GM23338 (cell line): ENCODE results near the gene DMAC2L. TPM values are rescaled to one million over a fixed set of nuclear protein-coding genes. Genes with fewer than 3 reads are reported as not detected.

Source experiments
- ATAC-seq: fragments of 200-7000 bp; cut with Tn5 transposase; 3 replicates; pipeline ENCODE4 v1.9.1; 2020
- DNase-seq: peaks from one replicate; pipeline ENCODE4 v3.0.0-alpha.2; 2015; ENCODE audit warnings: low spot score
- H2AFZ ChIP-seq: fragments of 200-600 bp; sonication (generic); 2 replicates; pipeline ENCODE4 v1.8.0; 2016; ENCODE audit warnings: antibody characterized with exemption, mild to moderate bottlenecking, moderate library complexity
- H3F3A ChIP-seq: fragments of 200-600 bp; sonication (generic); replicated peaks from 2 replicates; pipeline ENCODE4 v1.8.0; 2017; ENCODE audit warnings: antibody characterized with exemption, mixed run types, low read depth
- H3K27ac ChIP-seq: fragments of 200-600 bp; sonication (generic); 2 replicates; pipeline ENCODE4 v1.6.1; 2016; ENCODE audit warnings: low read depth
- H3K27me3 ChIP-seq: fragments of 200-600 bp; sonication (generic); 2 replicates; pipeline ENCODE4 v1.8.0; 2016; ENCODE audit warnings: mild to moderate bottlenecking, mixed run types, moderate library complexity; ENCODE audit not compliant: insufficient read depth
- H3K36me3 ChIP-seq: fragments of 200-600 bp; sonication (generic); 2 replicates; pipeline ENCODE4 v1.8.0; 2016; ENCODE audit warnings: mild to moderate bottlenecking; ENCODE audit not compliant: insufficient read depth
- H3K4me1 ChIP-seq: fragments of 200-600 bp; sonication (generic); 2 replicates; pipeline ENCODE4 v1.8.0; 2016; ENCODE audit warnings: mild to moderate bottlenecking, moderate library complexity; ENCODE audit not compliant: insufficient read depth
- H3K4me2 ChIP-seq: fragments of 200-600 bp; sonication (generic); 2 replicates; pipeline ENCODE4 v1.7.1; 2017; ENCODE audit warnings: mixed run types
- H3K4me3 ChIP-seq: fragments of 200-600 bp; sonication (generic); 2 replicates; pipeline ENCODE4 v1.6.1; 2016; ENCODE audit warnings: mixed run types
- H3K79me2 ChIP-seq: fragments of 200-600 bp; sonication (generic); replicated peaks from 2 replicates; pipeline ENCODE4 v1.8.0; 2017; ENCODE audit warnings: mild to moderate bottlenecking; ENCODE audit not compliant: insufficient read depth
- H3K9me2 ChIP-seq: fragments of 200-600 bp; sonication (generic); 2 replicates; pipeline ENCODE4 v1.8.0; 2017; ENCODE audit not compliant: insufficient read depth
- H4K20me1 ChIP-seq: fragments of 200-600 bp; sonication (generic); replicated peaks from 2 replicates; pipeline ENCODE4 v1.8.0; 2017; ENCODE audit warnings: mild to moderate bottlenecking; ENCODE audit not compliant: insufficient read depth
- H3K27ac Mint-ChIP-seq: 2 replicates; pipeline ENCODE4 v1.8.0; 2020; ENCODE audit warnings: inconsistent platforms, mild to moderate bottlenecking, moderate library complexity, mixed read lengths
- H3K27me3 Mint-ChIP-seq: 3 replicates; pipeline ENCODE4 v1.8.0; 2022; ENCODE audit warnings: low read depth, mild to moderate bottlenecking, moderate library complexity, mixed read lengths, inconsistent platforms; ENCODE audit not compliant: insufficient read depth, poor library complexity
- H3K36me3 Mint-ChIP-seq: 3 replicates; pipeline ENCODE4 v1.8.0; 2021; ENCODE audit warnings: low read depth, mild to moderate bottlenecking, inconsistent platforms, moderate library complexity, mixed read lengths
- H3K4me1 Mint-ChIP-seq: 3 replicates; pipeline ENCODE4 v1.8.0; 2020; ENCODE audit warnings: mild to moderate bottlenecking, inconsistent platforms, mixed read lengths
- H3K4me3 Mint-ChIP-seq: 3 replicates; pipeline ENCODE4 v1.8.0; 2021; ENCODE audit warnings: moderate library complexity, mild to moderate bottlenecking, inconsistent platforms, mixed read lengths
- H3K9me3 Mint-ChIP-seq: 3 replicates; pipeline ENCODE4 v1.8.0; 2020; ENCODE audit warnings: moderate library complexity, mild to moderate bottlenecking, inconsistent platforms, mixed read lengths
- CREB1 ChIP-seq: fragments of 250-450 bp; sonication (Bioruptor Pico); IDR thresholded peaks from 2 replicates; pipeline ENCODE4 v1.5.0; 2020; ENCODE audit warnings: low read depth, mild to moderate bottlenecking, moderate library complexity
- EZH2 ChIP-seq: fragments of 200-600 bp; sonication (generic); IDR thresholded peaks from one replicate; pipeline ENCODE4 v1.8.0; 2017; ENCODE audit warnings: antibody characterized with exemption, mild to moderate bottlenecking, low read depth; ENCODE audit not compliant: unreplicated experiment
- EZH2phosphoT487 ChIP-seq: fragments of 200-600 bp; sonication (generic); IDR thresholded peaks from one replicate; pipeline ENCODE4 v1.8.1; 2018; ENCODE audit warnings: antibody characterized with exemption; ENCODE audit not compliant: unreplicated experiment
- JUNB ChIP-seq: IDR thresholded peaks from one replicate; pipeline ENCODE4 v1.6.1; 2016; ENCODE audit warnings: antibody characterized with exemption; ENCODE audit not compliant: unreplicated experiment
- NANOG ChIP-seq: IDR thresholded peaks from 2 replicates; pipeline ENCODE4 v1.6.1; 2016; ENCODE audit warnings: antibody characterized with exemption, borderline replicate concordance
- POLR2AphosphoS5 ChIP-seq: IDR thresholded peaks from 2 replicates; pipeline ENCODE4 v1.6.1; 2016; ENCODE audit warnings: antibody characterized with exemption, low read depth
- STAT1 ChIP-seq: IDR thresholded peaks from one replicate; pipeline ENCODE4 v1.6.1; 2016; ENCODE audit warnings: antibody characterized with exemption; ENCODE audit not compliant: unreplicated experiment
- ZNF114 ChIP-seq: fragments of 250-450 bp; sonication (Bioruptor Pico); IDR thresholded peaks from 2 replicates; pipeline ENCODE4 v1.5.0; 2020; ENCODE audit warnings: mild to moderate bottlenecking, moderate library complexity
- ZNF331 ChIP-seq: fragments of 250-450 bp; sonication (Bioruptor Pico); IDR thresholded peaks from 2 replicates; pipeline ENCODE4 v1.5.0; 2020; ENCODE audit warnings: low read depth, mild to moderate bottlenecking, moderate library complexity
- polyA plus RNA-seq: library from polyadenylated mRNA; unstranded; fragments of >200 nt; fragmentation: Nextera tagmentation; extraction: Ambion mirVana; gene quantifications from 2 replicates; pipeline ENCODE4 v1.2.1, GENCODE V29; 2016
- total RNA-seq: library from RNA; depleted of rRNA; stranded (reverse); fragments of >200 nt; shearing (Covaris generic); gene quantifications from 2 replicates; pipeline ENCODE4 v1.2.3, GENCODE V29; 2014
- TF ChIP-seq, protein P1 (sequence below): fragments of 250-450 bp; sonication (Bioruptor Pico); IDR thresholded peaks from 2 replicates; pipeline ENCODE4 v1.5.0; 2020; ENCODE audit warnings: mild to moderate bottlenecking, moderate library complexity
- TF ChIP-seq, protein P2 (sequence below): IDR thresholded peaks from one replicate; pipeline ENCODE4 v1.6.1; 2018; ENCODE audit warnings: antibody characterized with exemption; ENCODE audit not compliant: unreplicated experiment
- TF ChIP-seq, protein P3 (sequence below), 2 experiments: fragments of 200-600 bp in 1 of 2; sonication (generic) in 1 of 2; conservative IDR thresholded peaks; 2 replicates each; pipeline versions ENCODE4 v1.5.1 to v1.6.1; 2016 to 2017; ENCODE audit warnings: antibody characterized with exemption in 2 of 2, low read depth in 2 of 2, mild to moderate bottlenecking in 2 of 2, moderate library complexity in 1 of 2
- TF ChIP-seq, protein P4 (sequence below): IDR thresholded peaks from 2 replicates; pipeline ENCODE4 v1.6.1; 2016; ENCODE audit warnings: antibody characterized with exemption

Gene DMAC2L
- total and polyA plus RNA-seq, 2 experiments from 2014 or later = 22.5 to 33.8 TPM

DNA sequence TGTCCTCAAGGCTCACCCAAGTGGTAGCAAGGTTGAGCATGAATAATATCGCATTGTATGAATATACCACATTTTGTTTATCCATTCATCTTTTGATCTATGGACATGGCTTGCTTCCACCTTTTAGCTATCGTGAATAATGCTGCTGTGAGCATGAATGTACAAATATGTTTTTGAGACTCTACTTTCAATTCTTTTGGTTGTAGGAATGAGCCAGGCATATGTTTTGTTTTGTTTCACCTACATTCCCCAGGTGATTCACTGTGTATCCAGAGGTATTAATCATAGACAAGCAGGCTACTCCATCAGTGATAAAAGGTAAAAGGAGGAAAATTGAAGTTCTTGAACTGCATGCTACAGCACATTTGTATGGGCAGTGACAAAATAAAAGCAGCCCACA lies 48.7 kb downstream of the DMAC2L start:
- Histone ChIP-seq H4K20me1 (no peaks in the 10 kb centered on the region), H3K9me2 (no peaks in the 10 kb centered on the region), H3K4me3 (no peak overlapping the region), H3F3A (no peaks in the 10 kb centered on the region), H3K4me2 (no peak overlapping the region), H3K27ac (no peak overlapping the region), H2AFZ (no peak overlapping the region), H3K36me3 (no peaks in the 10 kb centered on the region), H3K79me2 (no peaks in the 10 kb centered on the region), H3K4me1 (no peaks in the 10 kb centered on the region), H3K27me3 (no peaks in the 10 kb centered on the region)
- TF ChIP-seq NANOG = no peak
- TF ChIP-seq EZH2 = no peak
- TF ChIP-seq JUNB = no peak
- no peak for TF ChIP-seq ZNF331 (CRISPR knock-in tag)
- TF ChIP-seq, protein P1, sequence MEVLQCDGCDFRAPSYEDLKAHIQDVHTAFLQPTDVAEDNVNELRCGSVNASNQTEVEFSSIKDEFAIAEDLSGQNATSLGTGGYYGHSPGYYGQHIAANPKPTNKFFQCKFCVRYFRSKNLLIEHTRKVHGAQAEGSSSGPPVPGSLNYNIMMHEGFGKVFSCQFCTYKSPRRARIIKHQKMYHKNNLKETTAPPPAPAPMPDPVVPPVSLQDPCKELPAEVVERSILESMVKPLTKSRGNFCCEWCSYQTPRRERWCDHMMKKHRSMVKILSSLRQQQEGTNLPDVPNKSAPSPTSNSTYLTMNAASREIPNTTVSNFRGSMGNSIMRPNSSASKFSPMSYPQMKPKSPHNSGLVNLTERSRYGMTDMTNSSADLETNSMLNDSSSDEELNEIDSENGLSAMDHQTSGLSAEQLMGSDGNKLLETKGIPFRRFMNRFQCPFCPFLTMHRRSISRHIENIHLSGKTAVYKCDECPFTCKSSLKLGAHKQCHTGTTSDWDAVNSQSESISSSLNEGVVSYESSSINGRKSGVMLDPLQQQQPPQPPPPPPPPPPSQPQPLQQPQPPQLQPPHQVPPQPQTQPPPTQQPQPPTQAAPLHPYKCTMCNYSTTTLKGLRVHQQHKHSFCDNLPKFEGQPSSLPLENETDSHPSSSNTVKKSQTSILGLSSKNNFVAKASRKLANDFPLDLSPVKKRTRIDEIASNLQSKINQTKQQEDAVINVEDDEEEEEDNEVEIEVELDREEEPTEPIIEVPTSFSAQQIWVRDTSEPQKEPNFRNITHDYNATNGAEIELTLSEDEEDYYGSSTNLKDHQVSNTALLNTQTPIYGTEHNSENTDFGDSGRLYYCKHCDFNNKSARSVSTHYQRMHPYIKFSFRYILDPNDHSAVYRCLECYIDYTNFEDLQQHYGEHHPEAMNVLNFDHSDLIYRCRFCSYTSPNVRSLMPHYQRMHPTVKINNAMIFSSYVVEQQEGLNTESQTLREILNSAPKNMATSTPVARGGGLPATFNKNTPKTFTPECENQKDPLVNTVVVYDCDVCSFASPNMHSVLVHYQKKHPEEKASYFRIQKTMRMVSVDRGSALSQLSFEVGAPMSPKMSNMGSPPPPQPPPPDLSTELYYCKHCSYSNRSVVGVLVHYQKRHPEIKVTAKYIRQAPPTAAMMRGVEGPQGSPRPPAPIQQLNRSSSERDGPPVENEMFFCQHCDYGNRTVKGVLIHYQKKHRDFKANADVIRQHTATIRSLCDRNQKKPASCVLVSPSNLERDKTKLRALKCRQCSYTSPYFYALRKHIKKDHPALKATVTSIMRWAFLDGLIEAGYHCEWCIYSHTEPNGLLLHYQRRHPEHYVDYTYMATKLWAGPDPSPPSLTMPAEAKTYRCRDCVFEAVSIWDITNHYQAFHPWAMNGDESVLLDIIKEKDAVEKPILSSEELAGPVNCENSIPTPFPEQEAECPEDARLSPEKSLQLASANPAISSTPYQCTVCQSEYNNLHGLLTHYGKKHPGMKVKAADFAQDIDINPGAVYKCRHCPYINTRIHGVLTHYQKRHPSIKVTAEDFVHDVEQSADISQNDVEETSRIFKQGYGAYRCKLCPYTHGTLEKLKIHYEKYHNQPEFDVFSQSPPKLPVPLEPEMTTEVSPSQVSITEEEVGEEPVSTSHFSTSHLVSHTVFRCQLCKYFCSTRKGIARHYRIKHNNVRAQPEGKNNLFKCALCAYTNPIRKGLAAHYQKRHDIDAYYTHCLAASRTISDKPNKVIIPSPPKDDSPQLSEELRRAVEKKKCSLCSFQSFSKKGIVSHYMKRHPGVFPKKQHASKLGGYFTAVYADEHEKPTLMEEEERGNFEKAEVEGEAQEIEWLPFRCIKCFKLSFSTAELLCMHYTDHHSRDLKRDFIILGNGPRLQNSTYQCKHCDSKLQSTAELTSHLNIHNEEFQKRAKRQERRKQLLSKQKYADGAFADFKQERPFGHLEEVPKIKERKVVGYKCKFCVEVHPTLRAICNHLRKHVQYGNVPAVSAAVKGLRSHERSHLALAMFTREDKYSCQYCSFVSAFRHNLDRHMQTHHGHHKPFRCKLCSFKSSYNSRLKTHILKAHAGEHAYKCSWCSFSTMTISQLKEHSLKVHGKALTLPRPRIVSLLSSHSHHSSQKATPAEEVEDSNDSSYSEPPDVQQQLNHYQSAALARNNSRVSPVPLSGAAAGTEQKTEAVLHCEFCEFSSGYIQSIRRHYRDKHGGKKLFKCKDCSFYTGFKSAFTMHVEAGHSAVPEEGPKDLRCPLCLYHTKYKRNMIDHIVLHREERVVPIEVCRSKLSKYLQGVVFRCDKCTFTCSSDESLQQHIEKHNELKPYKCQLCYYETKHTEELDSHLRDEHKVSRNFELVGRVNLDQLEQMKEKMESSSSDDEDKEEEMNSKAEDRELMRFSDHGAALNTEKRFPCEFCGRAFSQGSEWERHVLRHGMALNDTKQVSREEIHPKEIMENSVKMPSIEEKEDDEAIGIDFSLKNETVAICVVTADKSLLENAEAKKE (CRISPR knock-in tag) = no peak
- no peak for TF ChIP-seq CREB1 (CRISPR knock-in tag)
- TF ChIP-seq, protein P2, sequence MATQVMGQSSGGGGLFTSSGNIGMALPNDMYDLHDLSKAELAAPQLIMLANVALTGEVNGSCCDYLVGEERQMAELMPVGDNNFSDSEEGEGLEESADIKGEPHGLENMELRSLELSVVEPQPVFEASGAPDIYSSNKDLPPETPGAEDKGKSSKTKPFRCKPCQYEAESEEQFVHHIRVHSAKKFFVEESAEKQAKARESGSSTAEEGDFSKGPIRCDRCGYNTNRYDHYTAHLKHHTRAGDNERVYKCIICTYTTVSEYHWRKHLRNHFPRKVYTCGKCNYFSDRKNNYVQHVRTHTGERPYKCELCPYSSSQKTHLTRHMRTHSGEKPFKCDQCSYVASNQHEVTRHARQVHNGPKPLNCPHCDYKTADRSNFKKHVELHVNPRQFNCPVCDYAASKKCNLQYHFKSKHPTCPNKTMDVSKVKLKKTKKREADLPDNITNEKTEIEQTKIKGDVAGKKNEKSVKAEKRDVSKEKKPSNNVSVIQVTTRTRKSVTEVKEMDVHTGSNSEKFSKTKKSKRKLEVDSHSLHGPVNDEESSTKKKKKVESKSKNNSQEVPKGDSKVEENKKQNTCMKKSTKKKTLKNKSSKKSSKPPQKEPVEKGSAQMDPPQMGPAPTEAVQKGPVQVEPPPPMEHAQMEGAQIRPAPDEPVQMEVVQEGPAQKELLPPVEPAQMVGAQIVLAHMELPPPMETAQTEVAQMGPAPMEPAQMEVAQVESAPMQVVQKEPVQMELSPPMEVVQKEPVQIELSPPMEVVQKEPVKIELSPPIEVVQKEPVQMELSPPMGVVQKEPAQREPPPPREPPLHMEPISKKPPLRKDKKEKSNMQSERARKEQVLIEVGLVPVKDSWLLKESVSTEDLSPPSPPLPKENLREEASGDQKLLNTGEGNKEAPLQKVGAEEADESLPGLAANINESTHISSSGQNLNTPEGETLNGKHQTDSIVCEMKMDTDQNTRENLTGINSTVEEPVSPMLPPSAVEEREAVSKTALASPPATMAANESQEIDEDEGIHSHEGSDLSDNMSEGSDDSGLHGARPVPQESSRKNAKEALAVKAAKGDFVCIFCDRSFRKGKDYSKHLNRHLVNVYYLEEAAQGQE = no peak
- TF ChIP-seq, protein P3, sequence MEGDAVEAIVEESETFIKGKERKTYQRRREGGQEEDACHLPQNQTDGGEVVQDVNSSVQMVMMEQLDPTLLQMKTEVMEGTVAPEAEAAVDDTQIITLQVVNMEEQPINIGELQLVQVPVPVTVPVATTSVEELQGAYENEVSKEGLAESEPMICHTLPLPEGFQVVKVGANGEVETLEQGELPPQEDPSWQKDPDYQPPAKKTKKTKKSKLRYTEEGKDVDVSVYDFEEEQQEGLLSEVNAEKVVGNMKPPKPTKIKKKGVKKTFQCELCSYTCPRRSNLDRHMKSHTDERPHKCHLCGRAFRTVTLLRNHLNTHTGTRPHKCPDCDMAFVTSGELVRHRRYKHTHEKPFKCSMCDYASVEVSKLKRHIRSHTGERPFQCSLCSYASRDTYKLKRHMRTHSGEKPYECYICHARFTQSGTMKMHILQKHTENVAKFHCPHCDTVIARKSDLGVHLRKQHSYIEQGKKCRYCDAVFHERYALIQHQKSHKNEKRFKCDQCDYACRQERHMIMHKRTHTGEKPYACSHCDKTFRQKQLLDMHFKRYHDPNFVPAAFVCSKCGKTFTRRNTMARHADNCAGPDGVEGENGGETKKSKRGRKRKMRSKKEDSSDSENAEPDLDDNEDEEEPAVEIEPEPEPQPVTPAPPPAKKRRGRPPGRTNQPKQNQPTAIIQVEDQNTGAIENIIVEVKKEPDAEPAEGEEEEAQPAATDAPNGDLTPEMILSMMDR (conservative IDR thresholded peaks at IDR 0.05; ENCODE audit: low read depth in 2 of 2) = no peak
- TF ChIP-seq, protein P4, sequence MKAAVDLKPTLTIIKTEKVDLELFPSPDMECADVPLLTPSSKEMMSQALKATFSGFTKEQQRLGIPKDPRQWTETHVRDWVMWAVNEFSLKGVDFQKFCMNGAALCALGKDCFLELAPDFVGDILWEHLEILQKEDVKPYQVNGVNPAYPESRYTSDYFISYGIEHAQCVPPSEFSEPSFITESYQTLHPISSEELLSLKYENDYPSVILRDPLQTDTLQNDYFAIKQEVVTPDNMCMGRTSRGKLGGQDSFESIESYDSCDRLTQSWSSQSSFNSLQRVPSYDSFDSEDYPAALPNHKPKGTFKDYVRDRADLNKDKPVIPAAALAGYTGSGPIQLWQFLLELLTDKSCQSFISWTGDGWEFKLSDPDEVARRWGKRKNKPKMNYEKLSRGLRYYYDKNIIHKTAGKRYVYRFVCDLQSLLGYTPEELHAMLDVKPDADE = no peak
- TF ChIP-seq ZNF114 (CRISPR knock-in tag) = no peak
- no peak for TF ChIP-seq EZH2phosphoT487
- no peak for TF ChIP-seq STAT1
- TF ChIP-seq POLR2AphosphoS5 = no peak
- H3K36me3 Mint-ChIP-seq = no peaks in the 10 kb centered on the region
- no peak for DNase-seq
- no peak for ATAC-seq
- no peaks in the 10 kb centered on the region for H3K9me3 Mint-ChIP-seq
- peaks cover 4% of the 10 kb centered on the region for H3K27me3 Mint-ChIP-seq
- no peaks in the 10 kb centered on the region; the same call in 2 of the 3 replicates for H3K4me1 Mint-ChIP-seq
- H3K27ac Mint-ChIP-seq = no peak overlapping the region
- no peak overlapping the region for H3K4me3 Mint-ChIP-seq
